ENCODE measurements around the gene GLUL.

DNA sequence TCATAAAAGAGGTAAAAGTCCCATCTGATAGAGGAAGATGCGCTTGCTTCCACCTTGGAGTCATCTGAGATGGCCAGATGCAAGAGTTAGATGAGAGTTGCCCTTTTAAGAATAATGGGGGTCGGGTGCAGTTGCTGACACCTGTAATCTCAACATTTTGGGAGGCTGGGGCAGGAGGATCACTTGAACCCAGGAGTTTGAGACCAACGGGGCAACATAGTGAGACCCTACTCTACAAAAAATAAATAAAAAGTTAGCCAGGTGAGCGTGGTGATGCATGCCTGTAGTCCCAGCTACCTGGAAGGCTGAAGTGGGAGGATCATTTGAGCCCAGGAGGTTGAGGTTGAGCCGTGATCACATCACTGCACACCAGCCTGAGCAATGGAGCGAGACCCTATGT is 22.4 kb upstream of the GLUL start:
- TF ChIP-seq POLR2A (IDR thresholded peaks at IDR 0.05): no peak
- TF ChIP-seq, protein P1, sequence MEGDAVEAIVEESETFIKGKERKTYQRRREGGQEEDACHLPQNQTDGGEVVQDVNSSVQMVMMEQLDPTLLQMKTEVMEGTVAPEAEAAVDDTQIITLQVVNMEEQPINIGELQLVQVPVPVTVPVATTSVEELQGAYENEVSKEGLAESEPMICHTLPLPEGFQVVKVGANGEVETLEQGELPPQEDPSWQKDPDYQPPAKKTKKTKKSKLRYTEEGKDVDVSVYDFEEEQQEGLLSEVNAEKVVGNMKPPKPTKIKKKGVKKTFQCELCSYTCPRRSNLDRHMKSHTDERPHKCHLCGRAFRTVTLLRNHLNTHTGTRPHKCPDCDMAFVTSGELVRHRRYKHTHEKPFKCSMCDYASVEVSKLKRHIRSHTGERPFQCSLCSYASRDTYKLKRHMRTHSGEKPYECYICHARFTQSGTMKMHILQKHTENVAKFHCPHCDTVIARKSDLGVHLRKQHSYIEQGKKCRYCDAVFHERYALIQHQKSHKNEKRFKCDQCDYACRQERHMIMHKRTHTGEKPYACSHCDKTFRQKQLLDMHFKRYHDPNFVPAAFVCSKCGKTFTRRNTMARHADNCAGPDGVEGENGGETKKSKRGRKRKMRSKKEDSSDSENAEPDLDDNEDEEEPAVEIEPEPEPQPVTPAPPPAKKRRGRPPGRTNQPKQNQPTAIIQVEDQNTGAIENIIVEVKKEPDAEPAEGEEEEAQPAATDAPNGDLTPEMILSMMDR (IDR thresholded peaks at IDR 0.05): no peak
